ENCODE measurements around the gene RPL6. TPM values are rescaled to one million over a fixed set of nuclear protein-coding genes. Genes with fewer than 3 reads are reported as not detected.

Gene RPL6
- total and polyA plus RNA-seq, 9 of the 15 experiments (the other 6 are each of a cell fraction or from before 2014, with no cell fraction given): 1,519 to 3,103 (median 2,396) TPM

- TF ChIP-seq, protein P1, sequence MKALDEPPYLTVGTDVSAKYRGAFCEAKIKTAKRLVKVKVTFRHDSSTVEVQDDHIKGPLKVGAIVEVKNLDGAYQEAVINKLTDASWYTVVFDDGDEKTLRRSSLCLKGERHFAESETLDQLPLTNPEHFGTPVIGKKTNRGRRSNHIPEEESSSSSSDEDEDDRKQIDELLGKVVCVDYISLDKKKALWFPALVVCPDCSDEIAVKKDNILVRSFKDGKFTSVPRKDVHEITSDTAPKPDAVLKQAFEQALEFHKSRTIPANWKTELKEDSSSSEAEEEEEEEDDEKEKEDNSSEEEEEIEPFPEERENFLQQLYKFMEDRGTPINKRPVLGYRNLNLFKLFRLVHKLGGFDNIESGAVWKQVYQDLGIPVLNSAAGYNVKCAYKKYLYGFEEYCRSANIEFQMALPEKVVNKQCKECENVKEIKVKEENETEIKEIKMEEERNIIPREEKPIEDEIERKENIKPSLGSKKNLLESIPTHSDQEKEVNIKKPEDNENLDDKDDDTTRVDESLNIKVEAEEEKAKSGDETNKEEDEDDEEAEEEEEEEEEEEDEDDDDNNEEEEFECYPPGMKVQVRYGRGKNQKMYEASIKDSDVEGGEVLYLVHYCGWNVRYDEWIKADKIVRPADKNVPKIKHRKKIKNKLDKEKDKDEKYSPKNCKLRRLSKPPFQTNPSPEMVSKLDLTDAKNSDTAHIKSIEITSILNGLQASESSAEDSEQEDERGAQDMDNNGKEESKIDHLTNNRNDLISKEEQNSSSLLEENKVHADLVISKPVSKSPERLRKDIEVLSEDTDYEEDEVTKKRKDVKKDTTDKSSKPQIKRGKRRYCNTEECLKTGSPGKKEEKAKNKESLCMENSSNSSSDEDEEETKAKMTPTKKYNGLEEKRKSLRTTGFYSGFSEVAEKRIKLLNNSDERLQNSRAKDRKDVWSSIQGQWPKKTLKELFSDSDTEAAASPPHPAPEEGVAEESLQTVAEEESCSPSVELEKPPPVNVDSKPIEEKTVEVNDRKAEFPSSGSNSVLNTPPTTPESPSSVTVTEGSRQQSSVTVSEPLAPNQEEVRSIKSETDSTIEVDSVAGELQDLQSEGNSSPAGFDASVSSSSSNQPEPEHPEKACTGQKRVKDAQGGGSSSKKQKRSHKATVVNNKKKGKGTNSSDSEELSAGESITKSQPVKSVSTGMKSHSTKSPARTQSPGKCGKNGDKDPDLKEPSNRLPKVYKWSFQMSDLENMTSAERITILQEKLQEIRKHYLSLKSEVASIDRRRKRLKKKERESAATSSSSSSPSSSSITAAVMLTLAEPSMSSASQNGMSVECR (CRISPR knock-in tag; IDR thresholded peaks at IDR 0.05): no peak
- TF ChIP-seq CTCFL (IDR thresholded peaks at IDR 0.05; ENCODE audit: borderline replicate concordance, insufficient read depth, low read depth, low read length, poor library complexity, severe bottlenecking) (no peak), PRDM10 (IDR thresholded peaks at IDR 0.05; ENCODE audit: partially characterized antibody) (peak; percentile 5), HDAC1 (IDR thresholded peaks at IDR 0.05) (0 out of 4 replicates have a peak, but pooled peaks of 1 of the 2 experiments have one; percentile 21), SMARCA4 (IDR thresholded peaks at IDR 0.05) (peak; percentile 83), CCAR2 (IDR thresholded peaks at IDR 0.05; ENCODE audit: low read depth, low read length) (no peak), POLR2B (IDR thresholded peaks at IDR 0.05; ENCODE audit: low read depth, partially characterized antibody) (no peak), CHD2 (IDR thresholded peaks at IDR 0.05; ENCODE audit: low read depth, low read length) (no peak), RBM22 (IDR thresholded peaks at IDR 0.05; ENCODE audit: low read depth, low read length, poor library complexity, severe bottlenecking) (no peak), XRCC3 (IDR thresholded peaks at IDR 0.05) (no peak), ZNF224 (CRISPR knock-in tag; IDR thresholded peaks at IDR 0.05) (no peak), HDAC2 (IDR thresholded peaks at IDR 0.05) (0 out of 2 replicates have a peak, but pooled peaks have one; percentile 27), TAL1 (IDR thresholded peaks at IDR 0.05) (peak; percentile 62), RCOR1 (IDR thresholded peaks at IDR 0.05; ENCODE audit: borderline replicate concordance in 1 of 2, low read depth in 2 of 2, low read length in 2 of 2) (no peak), YY1 (IDR thresholded peaks at IDR 0.05; ENCODE audit: borderline replicate concordance in 1 of 3, control insufficient read depth in 1 of 3, extremely low read depth in 1 of 3, insufficient read depth in 3 of 3, insufficient read length in 1 of 3, insufficient replicate concordance in 2 of 3, low read depth in 1 of 3, low read length in 2 of 3) (no peak), RBBP5 (IDR thresholded peaks at IDR 0.05; ENCODE audit: borderline replicate concordance, insufficient read depth, low read length, poor library complexity, severe bottlenecking) (peak; percentile 79)
Measured at GRCh38 chr12:112413855-112414625, 4.6 kb upstream of the RPL6 start (continued).

All from K562 (cell line).